Measurements from ENCODE around the gene EVI2A. TPM values are rescaled to one million over a fixed set of nuclear protein-coding genes. Genes with fewer than 3 reads are reported as not detected.

The EVI2A gene
- total RNA-seq (2013; cell fraction: nucleolus; rRNA removed) = 6.3 and 7.2 TPM in 2 replicates
- total RNA-seq (2014; rRNA removed) = 29.5 and 40.9 TPM in 2 replicates
- total RNA-seq (2014; rRNA removed; fragmentation: Illumina TruSeq; extraction: Trizol) = 50.3 and 51.2 TPM in 2 replicates
- total RNA-seq (2021) = 21.4 and 22.9 TPM in 2 replicates
- polyA plus RNA-seq (2011; ENCODE audit: low read depth) = 12.9 TPM
- polyA plus RNA-seq (2011; rRNA removed) = 4.6 and 10.6 TPM in 2 replicates
- 1.7 and 1.8 TPM in 2 replicates for polyA plus RNA-seq (2011; cell fraction: cytosol; rRNA removed)
- polyA plus RNA-seq (2011; cell fraction: nucleus; rRNA removed) = 1.2 and 1.5 TPM in 2 replicates
- polyA plus RNA-seq (2012) = 21.1 and 30.8 TPM in 2 replicates
- 41.3 and 62.5 TPM in 2 replicates for polyA plus RNA-seq (2014; fragmentation: Illumina TruSeq; extraction: Trizol)
- 10 to 100 TPM; 54.5 to 78.3 TPM for polyA plus RNA-seq (2014; fragmentation: Nextera tagmentation; extraction: Ambion mirVana)
- 17.8 and 21.9 TPM in 2 replicates for polyA plus RNA-seq (2014; rRNA removed)
- polyA plus RNA-seq (2016; fragmentation: Nextera tagmentation; extraction: Ambion mirVana) = 10 to 100 TPM; 15.1 to 15.5 TPM
- 1.7 and 2.7 TPM in 2 replicates for polyA minus RNA-seq (2011; rRNA and poly(A)+ RNA removed)
- polyA minus RNA-seq (2011; cell fraction: cytosol; rRNA and poly(A)+ RNA removed) = 1.1 TPM in 1 of 2 replicates, not detected in the other
- polyA minus RNA-seq (2011; cell fraction: nucleus; rRNA and poly(A)+ RNA removed) = 1.9 and 3.0 TPM in 2 replicates
- percentile 82 among the genes with signal in this experiment for Bru-seq, nascent RNA
- percentile 54 among the genes with signal in this experiment for BruChase-seq, experiment 1, labeled RNA remaining after a 6-hour chase
- BruChase-seq, experiment 2, labeled RNA remaining after a 2-hour chase = percentile 62 among the genes with signal in this experiment
- long read RNA-seq, experiment 1, partial matches to known transcripts = 0 of 4 reads
- long read RNA-seq, experiment 1, other reads (novel, unspliced or antisense) = 0 of 4 reads
- long read RNA-seq, experiment 2, transcript EVI2A-203 (2 exons, 1,854 nt) = major isoform, 30 of 33 reads
- long read RNA-seq, experiment 2, partial matches to known transcripts = 1 of 33 reads
- long read RNA-seq, experiment 2, other reads (novel, unspliced or antisense) = 1 of 33 reads

- intact Hi-C loops (cut with micrococcal nuclease; ENCODE audit: unreplicated experiment) (no loop called here), in situ Hi-C loops (cut with MboI) (no loop called here)
- FAIRE-seq = peak; percentile 75
- ChIA-PET RAD21 (ENCODE audit: unreplicated experiment) (interaction anchor here (0.6 to 1.9 kb wide), 2 partner anchors 8 to 35 kb away, joined by 3 to 6 read pairs; partner anchors contain the start of gene EVI2B), CTCF (interaction anchor here (0.7 to 3.5 kb wide), 2 partner anchors 9 to 12 kb away, joined by 3 to 21 read pairs; no protein-coding TSS in a partner anchor), SMC1A (ENCODE audit: uncharacterized antibody, unreplicated experiment) (interaction anchor here (0.8 to 9.5 kb wide), 5 partner anchors 8 to 71 kb away, joined by 3 to 101 read pairs (median 7); no protein-coding TSS in a partner anchor), POLR2A (interaction anchor here (0.6 to 1.2 kb wide), 4 partner anchors 10 to 72 kb away, joined by 3 to 7 read pairs (median 4); no protein-coding TSS in a partner anchor)
- H3K27ac ChIP-seq (ENCODE audit: control insufficient read depth, insufficient read depth) = peak within 1 kb of the TSS; percentile 95
- no peaks in the 10 kb centered on the region for H3K27me3 ChIP-seq (replicated peaks in 1 of 2; ENCODE audit: control insufficient read depth in 2 of 2, insufficient read depth in 2 of 2, low read length in 1 of 2)
- peaks cover 4% of the 10 kb centered on the region; the same call in 1 of the 2 replicates for H3K4me1 ChIP-seq (ENCODE audit: control insufficient read depth, insufficient read depth, low read length)
- BruUV-seq (replicated peaks) = no TSS peak
- H3K9me3 ChIP-seq (replicated peaks; ENCODE audit: control insufficient read depth, insufficient read depth, low read length) = no peaks in the 10 kb centered on the region
- DNase-seq (ENCODE audit: low read depth, low spot score) = peak; percentile 69
- H3K4me2 ChIP-seq (ENCODE audit: control insufficient read depth, insufficient read depth) = peak within 1 kb of the TSS; percentile 88
- H3K79me2 ChIP-seq (ENCODE audit: control insufficient read depth, insufficient read depth, low read length) = peaks cover 49% of the 10 kb centered on the region
- H2AFZ ChIP-seq (ENCODE audit: control insufficient read depth, low read depth, low read length) = no peak within 1 kb of the TSS
- H3K4me3 ChIP-seq = peak within 1 kb of the TSS; percentile 65
- peak; percentile 74 for ATAC-seq
- H4K20me1 ChIP-seq (ENCODE audit: control insufficient read depth, insufficient read depth) = no peaks in the 10 kb centered on the region
- peak within 1 kb of the TSS; percentile 54 for H3K9ac ChIP-seq (ENCODE audit: control insufficient read depth, insufficient read depth, low read length)
- WGBS (ENCODE audit: insufficient coverage, insufficient replicate concordance, low lambda C conversion rate, missing lambda C conversion rate) = 0% methylated on average over 3 of the region's 3 CpGs
- no peaks in the 10 kb centered on the region for H3K36me3 ChIP-seq (ENCODE audit: control insufficient read depth in 2 of 2, insufficient read depth in 2 of 2, low read length in 1 of 2)
- TF ChIP-seq ESRRA (IDR thresholded peaks at IDR 0.05; ENCODE audit: low read length) (no peak), ATF2 (IDR thresholded peaks at IDR 0.05; ENCODE audit: low read length) (peak; percentile 52; the same call in 1 of the 2 replicates), SREBF1 (IDR thresholded peaks at IDR 0.05; ENCODE audit: low read length) (no peak), JUND (IDR thresholded peaks at IDR 0.05; ENCODE audit: low read depth, low read length) (no peak), CREB1 (IDR thresholded peaks at IDR 0.05; ENCODE audit: low read depth) (peak; percentile 84), ATF7 (IDR thresholded peaks at IDR 0.05; ENCODE audit: low read depth) (peak; percentile 71), ZNF384 (IDR thresholded peaks at IDR 0.05; ENCODE audit: borderline replicate concordance, low read depth, low read length) (peak; percentile 94), MEF2B (IDR thresholded peaks at IDR 0.05; ENCODE audit: partially characterized antibody, poor library complexity, severe bottlenecking) (no peak), E4F1 (IDR thresholded peaks at IDR 0.05; ENCODE audit: borderline replicate concordance, partially characterized antibody) (no peak), SKIL (IDR thresholded peaks at IDR 0.05; ENCODE audit: low read depth, poor library complexity, severe bottlenecking) (peak; percentile 12), BHLHE40 (IDR thresholded peaks at IDR 0.05; ENCODE audit: borderline replicate concordance in 1 of 2, low read depth in 2 of 2, low read length in 1 of 2) (peak in 1 of 2 experiments; percentile 23; a peak in 1 of 4 replicates), BCL11A (IDR thresholded peaks at IDR 0.05; ENCODE audit: low read depth, low read length) (no peak), EED (IDR thresholded peaks at IDR 0.05; ENCODE audit: low read depth) (peak; percentile 54; the same call in 1 of the 2 replicates)
Measured at GRCh38 chr17:31321481-31321880, at the start of gene EVI2A. Gene EVI2A, minus strand, starts transcription at chr17:31321622. Its CDS starts 2,609 bp downstream, at chr17:31319013.

Measured in GM12878 (cell line).